HG03039 (cell line): ENCODE measurements around the gene DEPP1.

ENCODE experiments used
- ATAC-seq: cut with Tn5 transposase; IDR thresholded peaks from one replicate; pipeline ENCODE4 v1.9.1; 2021; ENCODE audit warnings: mild to moderate bottlenecking, moderate library complexity; ENCODE audit not compliant: unreplicated experiment

The DEPP1 gene

DNA sequence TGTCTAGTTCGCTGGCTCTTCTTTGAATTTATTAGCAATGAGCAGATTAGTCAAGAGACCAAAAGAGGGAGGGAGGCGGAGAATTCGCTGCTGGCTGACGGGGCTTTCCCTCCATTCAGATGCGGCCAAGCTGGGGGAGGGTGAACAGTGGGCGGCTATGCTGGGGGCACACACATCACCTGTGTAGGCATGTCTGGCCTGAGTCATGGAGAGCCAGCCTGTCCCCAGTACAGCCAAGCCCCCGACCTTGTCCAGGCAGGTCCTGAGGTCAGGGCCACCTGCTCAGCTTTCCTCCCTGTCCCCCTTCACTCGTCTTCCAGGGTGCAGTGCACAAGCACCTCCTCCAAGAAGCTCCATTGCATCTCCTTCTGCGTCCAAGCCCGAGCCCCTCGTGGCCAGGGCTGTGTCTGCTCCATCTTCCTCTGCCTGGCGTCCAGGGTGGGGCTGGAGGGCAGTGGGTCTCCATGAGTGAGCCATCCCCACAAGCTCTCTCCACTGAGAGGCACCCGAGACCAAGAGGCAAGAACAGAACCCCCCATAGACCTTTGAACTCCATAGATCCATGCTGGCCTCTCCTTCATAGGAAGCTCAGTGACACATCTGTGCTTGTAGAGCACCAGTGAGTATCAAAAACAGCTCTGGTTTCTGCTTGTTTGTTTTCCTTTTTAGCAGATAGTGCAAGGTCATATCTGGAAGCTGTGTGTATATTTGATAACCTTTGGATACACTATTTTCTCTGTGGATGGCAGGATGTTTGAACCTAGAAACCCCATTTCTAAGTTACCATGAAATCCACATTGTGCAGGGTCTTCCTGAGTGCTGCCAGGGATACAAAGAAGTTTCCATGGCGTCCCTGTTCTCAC, 1.9 kb upstream of the DEPP1 start:
- no peak for ATAC-seq

DNA sequence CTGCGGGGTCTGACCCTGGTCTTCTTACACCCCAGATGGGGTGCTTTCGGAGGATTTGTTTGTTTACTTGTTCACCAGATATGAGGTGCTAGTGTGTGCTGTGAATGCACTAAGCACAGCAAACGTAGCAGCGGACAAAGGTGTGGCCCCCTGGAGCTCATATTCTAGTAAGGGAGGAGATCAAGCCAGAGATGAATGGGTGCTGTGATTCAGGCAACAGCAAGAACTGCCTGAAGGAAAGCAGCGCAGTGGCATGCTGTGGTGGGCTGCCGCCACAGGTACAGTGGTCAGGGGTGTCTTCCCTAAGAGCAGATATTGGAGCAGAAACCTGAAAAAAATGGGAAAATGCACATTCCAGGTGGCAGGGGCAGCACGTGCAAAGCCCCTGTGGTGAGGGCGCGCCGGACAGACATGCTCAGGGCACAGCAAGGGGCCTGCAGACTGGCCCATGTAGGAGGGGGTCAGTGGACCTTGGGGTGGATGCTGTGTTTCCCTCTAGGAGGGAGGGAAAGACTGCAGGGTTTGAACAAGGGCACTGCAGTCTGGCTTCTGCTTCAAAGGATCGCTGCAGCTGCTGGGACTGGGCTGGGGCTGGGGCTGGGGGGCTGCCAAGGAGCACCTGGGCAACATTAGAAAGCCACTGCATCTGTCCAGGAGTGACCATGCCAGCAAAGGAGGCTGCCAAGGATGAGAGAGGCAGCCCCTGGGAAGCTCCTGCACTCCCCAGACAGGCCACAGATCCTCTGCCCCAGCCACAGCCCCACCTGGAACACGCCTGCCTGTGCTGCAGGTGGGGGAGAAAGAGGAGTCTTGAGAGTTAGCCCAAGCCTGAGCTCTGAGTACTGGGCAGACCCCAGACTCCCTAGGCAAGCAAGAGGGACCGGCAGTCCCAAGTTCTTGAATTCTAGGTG, 927 bp upstream of the DEPP1 start:
- no peak for ATAC-seq

DNA sequence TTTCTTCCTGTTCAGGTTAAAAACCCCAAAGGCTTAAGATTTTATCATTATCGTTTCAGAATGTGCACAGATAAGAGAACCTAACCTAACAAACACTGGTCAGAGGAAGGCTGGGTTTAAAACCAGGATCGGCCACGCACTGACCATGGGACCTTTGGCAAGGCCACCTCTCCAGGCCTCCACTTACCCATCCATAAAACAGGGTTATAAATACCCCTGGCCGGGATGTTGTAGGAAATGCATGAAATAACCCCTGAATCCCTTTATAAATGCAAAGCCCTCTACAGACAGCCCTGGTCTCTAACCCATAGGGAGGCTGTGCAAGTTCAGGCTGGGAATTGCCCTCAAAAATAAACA, 418 bp downstream of the DEPP1 start:
- no peak for ATAC-seq

DNA sequence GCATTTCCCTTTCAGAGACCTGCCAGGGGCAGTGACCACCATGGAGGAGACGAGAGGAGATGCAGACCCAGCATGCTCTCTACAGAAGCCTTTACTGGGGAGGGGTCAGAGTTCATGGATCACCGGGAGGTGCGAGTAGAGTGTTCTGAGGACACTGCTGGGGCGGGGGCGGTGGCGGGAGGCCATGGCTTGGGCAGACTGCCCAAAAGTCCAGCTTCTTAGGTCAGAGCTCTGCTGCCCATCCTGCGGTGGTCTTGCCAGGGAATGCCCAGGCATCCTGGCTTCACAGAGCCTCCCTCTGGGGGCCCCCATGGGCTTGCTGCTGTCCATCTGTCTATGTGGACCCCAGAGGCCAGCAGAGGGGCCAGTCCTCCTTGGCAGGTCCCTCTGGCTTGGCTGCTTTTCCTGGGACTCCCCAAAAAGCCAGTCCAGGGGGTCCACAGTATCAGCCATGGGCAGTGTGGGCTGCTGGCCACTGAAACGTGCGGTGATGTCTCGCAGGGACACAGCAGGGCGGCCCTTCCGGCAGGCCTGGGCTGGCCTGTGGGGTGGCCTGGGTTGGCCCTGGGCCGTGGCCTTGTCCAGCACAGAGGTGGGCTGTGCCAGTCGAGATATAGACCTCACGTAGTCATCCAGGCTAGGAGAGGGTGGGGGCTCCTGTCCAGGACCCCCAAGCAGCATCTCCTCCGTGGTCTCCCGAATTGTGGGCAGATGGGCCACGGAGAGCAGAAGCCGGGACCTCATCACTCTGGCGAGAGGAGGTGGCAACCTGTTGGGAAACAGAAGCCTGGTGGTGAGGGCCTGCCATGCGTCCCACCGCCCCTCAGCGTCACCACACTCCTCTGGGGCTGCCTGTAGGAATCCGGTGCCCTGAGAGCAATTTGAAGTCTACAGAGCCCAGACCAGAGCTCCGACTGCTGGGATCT, 1.1 kb downstream of the DEPP1 start:
- ATAC-seq = no peak

DNA sequence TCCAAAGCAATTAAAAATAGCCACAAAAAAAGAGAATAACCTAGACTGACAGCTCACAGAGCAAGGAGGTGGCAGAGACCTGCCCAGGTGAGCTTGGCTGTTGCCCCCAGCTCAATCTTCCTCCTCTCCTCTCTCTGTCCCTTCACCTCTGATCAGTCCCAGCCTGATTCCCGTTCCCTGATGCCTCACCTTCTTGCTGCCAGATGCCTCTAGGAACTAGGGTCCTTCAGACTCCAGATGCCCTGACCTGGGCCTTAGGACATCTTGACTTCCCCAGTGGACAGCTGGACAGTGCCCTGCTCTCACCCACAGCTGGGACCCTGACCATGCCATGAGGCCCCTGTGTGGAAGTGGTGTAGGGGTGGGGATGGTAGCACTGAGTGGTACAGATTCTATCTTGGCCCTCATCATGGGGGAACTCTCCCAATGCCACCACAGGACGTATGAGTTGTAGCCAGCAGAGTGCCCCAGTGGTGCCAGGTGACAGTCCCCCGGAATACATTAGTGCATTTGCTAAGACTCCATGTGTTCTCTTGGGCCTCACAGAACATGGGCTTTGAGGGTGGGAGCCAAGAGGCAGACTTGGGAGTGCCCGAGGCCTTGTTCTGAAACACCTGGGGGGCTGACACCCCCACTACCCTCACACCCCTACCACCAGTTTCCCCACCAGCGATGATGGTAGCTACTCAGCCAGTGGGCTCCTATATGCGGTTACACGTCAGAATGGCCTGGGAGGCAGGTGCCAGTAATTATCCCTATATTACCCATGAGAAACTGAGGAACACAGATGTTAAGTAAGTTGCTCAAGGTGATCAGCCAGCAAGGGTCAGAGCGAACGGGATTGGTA, 2.0 kb downstream of the DEPP1 start:
- no peak for ATAC-seq

DNA sequence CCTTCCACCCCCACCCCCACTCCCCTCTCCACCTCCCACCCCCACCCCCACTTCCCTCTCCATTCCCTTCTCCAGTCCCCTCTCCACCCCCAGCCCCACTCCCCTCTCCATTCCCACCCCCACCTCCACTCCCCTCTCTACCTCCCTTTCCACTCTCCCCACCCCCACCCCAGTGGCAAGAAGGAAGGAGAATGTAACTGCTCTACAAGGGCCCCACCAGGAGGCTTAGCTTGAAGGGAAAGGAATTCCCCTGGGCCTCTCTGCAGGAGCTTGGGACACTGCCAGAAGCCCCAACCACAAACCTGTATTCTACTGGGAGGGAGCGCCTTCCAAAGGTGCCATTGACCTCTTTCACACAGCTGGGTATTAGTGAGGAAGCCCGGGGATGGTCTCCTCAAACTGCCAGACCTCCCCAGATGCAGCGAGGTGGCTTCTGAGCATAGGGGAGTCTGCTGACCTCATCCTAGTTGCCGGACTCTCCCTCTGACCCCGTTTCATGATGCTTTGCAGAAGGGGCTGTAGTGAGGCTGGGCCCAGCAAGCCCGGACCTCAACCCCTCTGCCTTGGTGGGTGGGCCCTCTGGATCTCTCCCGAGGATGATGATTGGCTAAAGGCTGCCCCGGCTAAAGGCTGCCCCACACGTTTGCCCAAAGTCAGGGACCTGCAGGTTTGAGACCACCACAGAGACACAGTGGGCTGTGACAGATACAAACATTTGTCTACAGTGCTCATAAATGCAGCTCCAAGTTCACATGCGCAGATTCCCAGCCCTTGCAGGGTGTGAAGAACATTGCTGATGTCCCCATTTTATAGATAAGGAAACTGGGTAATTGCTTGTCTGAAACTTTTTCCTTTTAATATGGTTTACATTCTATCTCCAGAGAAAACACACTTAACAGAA, 2.9 kb downstream of the DEPP1 start:
- ATAC-seq = no peak

DNA sequence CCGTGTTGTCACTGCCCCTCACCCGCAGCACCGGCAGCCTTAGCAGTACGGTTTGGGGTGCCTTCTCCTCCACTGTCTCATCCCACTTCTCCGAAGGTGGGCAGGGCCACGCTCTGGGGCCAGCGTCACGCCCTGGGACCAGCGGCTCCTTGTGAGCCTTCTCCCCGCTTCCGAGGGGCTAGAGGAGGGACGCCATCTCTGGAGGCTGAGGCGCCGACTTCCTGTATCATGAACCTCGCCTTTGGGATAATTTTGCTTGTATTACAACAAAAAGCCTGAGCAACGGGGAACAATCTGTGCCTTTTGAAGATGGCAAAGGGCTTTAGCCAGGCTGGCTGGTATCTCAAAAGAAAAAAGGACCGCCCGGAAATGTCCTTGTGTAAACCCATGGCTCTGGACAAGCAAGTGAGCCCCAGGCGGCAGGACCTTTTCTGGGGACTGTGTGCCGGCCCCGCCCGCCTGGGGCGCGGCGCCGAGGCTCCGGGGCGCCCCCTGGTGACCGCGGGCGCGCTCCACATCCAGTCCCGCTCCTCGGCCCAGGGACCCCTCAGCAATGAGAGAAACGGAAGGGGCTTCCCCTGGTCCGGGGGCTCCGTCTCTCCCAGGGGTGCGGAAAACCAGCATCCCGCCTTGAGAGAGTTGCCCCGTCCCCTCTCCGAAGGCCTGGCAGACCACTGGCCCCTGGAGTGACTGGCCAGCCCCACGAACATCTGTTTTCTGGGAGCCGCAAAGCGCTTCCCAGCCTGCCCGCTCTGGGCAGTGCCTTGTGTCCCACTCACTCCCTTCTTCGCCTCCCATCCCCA, 3.8 kb downstream of the DEPP1 start:
- peak; percentile 68 for ATAC-seq

DNA sequence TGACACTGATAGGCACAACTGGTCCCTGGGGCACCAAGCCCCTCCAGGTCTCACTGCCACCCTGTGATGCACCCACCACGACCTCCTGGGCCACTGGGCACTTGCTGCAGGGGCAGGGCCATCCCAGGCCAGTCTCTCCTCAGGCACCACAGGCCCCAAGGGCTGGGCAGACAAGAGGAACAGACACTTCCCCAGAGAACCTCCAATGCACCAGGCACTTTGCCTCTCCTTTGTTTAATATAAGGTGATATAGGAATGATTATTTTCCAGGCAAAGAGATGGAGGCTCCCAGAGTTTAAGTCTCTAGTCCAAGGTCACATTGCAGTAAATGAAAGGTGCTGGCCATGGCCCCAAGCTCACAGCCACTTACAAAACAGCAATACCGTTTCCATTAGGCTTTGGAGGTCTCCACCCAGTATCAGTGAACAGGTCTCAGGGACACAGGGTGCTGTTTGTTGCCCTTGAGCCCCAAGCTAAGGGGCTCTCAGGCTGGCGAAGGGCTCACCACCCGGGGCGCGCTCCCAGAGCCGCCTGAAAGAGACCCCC, 4.5 kb downstream of the DEPP1 start:
- ATAC-seq = no peak

DNA sequence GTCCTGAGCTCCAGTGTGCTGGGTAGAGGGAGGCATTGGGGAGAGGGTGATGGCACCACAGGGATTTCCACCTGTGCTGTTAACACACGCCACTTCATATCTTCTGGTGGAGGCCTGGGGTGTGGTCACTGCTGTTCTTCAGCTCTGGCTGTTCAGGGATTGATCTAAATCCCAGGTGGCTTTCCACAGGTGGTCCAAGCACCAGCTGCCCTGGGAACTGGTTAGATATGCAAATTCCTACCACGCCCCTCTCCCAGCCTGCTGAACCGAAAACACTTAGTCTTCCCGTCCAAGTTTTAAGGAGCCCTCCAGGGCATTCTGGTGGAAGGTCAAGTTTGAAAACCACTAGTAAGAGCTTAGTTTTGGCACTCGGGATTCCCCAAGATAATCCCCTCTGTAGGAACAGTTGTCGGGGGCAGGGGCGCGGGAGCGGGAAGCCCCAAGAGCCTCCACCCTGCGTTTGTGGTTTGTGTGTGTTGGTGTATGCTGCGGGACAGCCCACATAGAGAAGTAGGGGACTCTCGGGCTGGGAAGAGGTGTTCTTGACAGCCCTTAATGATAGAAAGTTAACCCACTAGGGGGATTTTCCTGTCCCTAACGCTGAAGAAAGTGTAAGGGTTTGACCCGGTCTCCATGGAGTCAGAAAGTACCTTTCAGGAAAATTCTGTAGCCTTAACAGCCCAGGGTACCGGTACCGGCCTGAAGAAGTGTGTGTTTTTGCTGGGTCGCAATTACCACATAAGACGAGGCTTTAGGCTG, 5.1 kb downstream of the DEPP1 start:
- ATAC-seq = peak; percentile 25

DNA sequence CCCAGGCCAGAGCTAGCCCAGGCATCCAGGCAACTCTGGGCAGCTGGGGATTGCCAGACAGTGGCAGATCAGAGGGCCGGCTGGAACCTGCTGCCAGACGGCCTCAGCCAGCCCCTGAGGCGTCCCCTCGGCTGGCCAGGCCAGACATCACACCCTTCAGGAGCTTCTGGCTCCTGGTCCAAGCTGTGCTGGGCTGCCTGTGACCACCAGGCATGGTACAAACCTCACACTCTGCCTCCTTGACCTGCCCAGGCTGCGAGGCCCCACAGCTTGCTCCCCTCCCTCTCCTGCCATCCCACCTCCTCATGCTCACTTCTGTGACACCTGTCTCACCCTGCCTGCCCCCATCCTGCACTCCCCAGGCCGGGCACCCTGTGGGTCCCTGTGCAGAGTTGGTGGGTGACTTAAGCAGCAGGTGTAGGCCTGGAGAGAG, 5.7 kb downstream of the DEPP1 start:
- no peak for ATAC-seq

DNA sequence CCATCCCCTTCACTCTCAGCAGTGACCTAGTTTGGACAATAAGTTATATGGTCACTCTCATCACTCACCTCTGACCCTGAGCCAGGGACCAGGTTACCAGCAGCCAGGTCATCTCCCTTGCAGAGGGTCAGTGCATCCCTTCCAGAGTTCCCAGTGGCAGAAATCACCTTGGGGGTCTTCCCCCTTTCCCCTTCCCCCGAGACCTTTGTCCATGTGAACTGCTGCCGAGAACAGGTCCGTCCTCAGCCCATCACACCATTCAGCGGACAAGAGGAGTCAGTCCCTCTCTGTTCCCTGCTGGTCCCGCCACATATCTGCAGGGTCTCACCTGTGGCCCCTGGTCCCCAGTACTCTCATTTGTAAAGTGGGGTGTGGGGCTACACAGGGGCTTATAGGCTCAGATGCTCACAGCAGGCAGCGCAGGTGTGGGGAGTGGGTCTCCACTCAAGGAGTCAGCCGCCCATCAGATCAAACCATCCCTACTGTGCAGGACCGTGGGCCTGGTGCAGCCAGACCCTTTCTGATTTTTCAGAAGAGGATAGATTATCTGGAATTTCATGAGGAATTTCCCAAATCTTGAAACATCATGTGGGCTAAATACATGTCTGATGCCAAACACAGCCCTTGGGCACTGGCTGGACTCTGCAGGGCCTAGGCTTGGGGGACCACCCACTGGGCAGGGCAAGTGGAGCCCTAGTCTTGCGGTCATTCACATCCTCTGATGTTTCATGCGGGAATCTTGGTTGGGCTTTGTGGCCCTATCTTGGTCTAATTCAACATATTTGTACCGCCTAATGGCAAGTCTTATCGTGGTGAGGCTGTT, 6.5 kb downstream of the DEPP1 start:
- ATAC-seq = no peak

DNA sequence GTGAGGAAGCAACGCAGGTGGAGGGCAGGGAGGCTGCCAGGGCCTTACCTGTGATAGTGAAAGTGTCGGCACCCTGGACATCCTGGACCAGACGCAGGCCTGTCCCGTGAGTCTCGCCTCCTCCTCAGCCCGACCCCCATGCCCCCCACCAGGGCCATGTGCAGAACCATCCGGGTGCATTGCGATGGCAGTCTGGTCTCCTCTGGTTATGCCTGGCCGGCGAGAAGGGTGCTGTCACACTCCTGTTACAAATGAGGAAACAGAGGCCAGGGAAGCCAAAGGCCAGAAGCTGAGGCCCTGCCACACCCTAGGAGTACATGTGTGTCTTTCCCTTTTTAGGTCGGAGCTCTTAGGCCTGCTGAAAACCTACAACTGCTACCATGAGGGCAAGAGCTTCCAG, 7.2 kb downstream of the DEPP1 start:
- no peak for ATAC-seq

DNA sequence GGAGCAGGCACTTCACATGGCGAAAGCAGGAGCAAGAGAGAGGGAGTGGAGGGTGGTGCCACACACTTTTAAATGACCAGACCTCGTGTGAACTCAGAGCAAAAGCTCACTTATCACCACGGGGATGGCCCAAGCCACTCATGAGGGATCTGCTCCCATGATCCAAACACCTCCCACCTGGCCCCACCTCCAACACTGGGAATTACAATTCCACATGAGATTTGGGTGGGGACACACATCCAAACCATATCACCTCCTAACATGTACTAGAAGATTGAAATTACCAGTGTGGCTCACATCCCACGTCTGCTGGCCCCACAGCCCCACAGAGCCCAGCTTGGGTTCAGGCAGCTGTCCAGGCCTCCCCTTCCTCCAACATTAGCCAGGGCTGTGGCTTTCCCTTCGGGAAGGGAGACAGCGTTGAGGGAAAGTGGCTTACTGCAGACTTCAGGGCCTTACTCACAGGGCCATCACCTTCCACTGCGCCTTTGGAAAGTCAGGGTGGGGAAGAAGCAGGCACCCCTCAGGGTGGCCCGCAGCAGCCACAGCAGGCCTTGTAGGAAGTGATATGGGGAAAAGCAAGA, 7.7 kb downstream of the DEPP1 start:
- no peak for ATAC-seq

DNA sequence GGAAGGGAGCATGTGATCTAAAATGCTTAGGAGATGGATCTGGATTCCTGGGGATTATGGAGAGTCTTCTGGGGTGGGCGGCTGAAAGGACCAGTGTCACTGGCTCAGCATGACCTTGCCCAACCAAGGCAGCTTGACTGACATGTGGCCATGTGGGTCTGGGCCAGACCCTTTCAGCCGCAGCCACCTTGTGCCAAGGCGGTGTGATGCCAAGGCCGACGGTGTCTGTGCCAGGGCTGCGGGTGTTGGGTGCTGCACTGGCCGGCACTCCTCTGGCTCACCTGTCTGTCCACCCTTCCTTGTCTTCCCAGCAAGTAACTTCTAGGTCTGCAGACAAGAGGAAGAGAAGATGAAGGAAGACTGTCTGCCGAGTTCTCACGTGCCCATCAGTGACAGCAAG, 8.8 kb downstream of the DEPP1 start:
- no peak for ATAC-seq

DNA sequence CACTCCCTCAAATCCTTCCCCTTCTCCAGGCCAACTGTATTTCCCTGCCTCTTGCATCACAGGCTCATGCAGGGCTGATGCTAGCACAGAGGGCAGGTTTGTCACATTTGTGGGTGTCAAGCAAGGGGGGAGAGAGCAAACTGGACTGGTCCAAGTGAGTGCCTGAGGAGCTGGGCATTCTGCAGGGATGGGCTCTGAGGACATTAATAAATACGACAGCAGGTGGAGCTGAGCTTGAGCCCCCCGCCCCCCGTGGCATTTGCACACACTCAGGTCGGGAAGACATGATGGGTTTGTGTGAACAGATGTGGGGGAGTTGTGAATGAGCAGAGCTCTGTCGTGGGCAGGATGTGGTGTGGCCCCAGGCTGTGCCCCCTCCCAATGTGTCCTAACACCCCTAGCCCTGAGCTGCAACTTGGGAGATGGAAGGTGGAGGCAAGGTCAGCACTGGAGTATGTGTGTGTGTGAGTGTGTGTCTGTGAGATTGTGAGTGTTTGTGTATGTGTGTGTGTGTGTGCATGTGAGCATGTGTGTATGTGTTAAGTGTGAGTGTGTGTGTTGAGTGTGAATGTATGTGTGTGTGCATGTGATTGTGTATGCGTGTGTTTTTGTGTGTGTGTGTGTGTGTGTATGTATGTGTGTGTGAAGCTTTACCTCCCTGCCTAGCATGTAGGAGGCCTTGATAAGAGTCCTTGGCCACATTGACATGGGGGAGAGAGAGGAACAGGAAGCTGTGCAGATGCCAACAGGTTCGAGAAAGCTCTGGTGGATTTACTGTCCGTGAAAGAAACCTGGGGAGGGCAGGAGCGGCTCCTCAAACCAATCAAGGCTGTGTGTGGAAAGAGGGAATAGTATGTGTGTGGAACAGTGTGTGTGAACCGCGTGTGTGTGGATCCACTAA, 9.9 kb downstream of the DEPP1 start:
- ATAC-seq = no peak
